CD8-positive, alpha-beta memory T cell (primary cell): ENCODE results near the gene FTH1. TPM values are rescaled to one million over a fixed set of nuclear protein-coding genes. Genes with fewer than 3 reads are reported as not detected.

ENCODE experiments used
- CTCF ChIA-PET: fragments of 350-600 bp; sonication (Branson Sonifier 250); formaldehyde crosslinking; loops from one replicate; lab custom pipeline; 2021; ENCODE audit warnings: antibody characterized with exemption; lab: Charles Lee
- POLR2A ChIA-PET: fragments of 350-600 bp; sonication (Branson Sonifier 250); formaldehyde crosslinking; loops from one replicate; lab custom pipeline; 2021; ENCODE audit warnings: antibody characterized with exemption; lab: Charles Lee
- DNase-seq, 5 donors: peaks; one replicate each; pipeline versions ENCODE4 v3.0.0 to v3.0.0-alpha.2; 2020 to 2022; ENCODE audit warnings: mixed read lengths in 1 of 5
- H3K27ac ChIP-seq: one replicate; pipeline ENCODE4 v1.7.0; 2013; ENCODE audit warnings: low read depth, mild to moderate bottlenecking, low read length, moderate library complexity
- H3K27me3 ChIP-seq: 2 replicates; pipeline ENCODE4 v1.7.0; 2013; ENCODE audit warnings: low read length, mild to moderate bottlenecking; ENCODE audit not compliant: insufficient read depth, poor library complexity, severe bottlenecking
- H3K36me3 ChIP-seq: 2 replicates; pipeline ENCODE4 v1.7.0; 2013; ENCODE audit warnings: mild to moderate bottlenecking, low read length, moderate library complexity; ENCODE audit not compliant: insufficient read depth
- H3K4me1 ChIP-seq: 2 replicates; pipeline ENCODE4 v1.7.0; 2013; ENCODE audit warnings: mild to moderate bottlenecking, low read length, moderate library complexity; ENCODE audit not compliant: insufficient read depth
- H3K4me3 ChIP-seq: 2 replicates; pipeline ENCODE4 v1.7.0; 2013; ENCODE audit warnings: mild to moderate bottlenecking, low read length
- H3K9me3 ChIP-seq: 2 replicates; pipeline ENCODE4 v1.7.0; 2013; ENCODE audit warnings: mild to moderate bottlenecking, low read length
- H3K27ac Mint-ChIP-seq, 8 donors: one replicate each; pipeline ENCODE4 v1.8.0; 2020 to 2021; ENCODE audit warnings: mixed read lengths in 8 of 8, mild to moderate bottlenecking in 6 of 8, inconsistent platforms in 3 of 8, moderate library complexity in 3 of 8
- H3K27me3 Mint-ChIP-seq, 2 donors: one replicate each; pipeline ENCODE4 v1.8.0; 2020 to 2021; ENCODE audit warnings: mixed read lengths in 2 of 2, mild to moderate bottlenecking in 1 of 2, moderate library complexity in 1 of 2
- H3K36me3 Mint-ChIP-seq, 3 donors: one replicate each; pipeline ENCODE4 v1.8.0; 2020 to 2021; ENCODE audit warnings: mixed read lengths in 3 of 3, inconsistent platforms in 1 of 3, mild to moderate bottlenecking in 1 of 3
- H3K4me1 Mint-ChIP-seq, 3 donors: one replicate each; pipeline ENCODE4 v1.8.0; 2020 to 2021; ENCODE audit warnings: mixed read lengths in 3 of 3, inconsistent platforms in 1 of 3, mild to moderate bottlenecking in 1 of 3
- H3K4me3 Mint-ChIP-seq, 7 donors: one replicate each; pipeline ENCODE4 v1.8.0; 2020 to 2021; ENCODE audit warnings: mixed read lengths in 7 of 7, mild to moderate bottlenecking in 6 of 7, moderate library complexity in 4 of 7, inconsistent platforms in 2 of 7
- H3K9me3 Mint-ChIP-seq, 5 donors: one replicate each; pipeline ENCODE4 v1.8.0; 2020 to 2022; ENCODE audit warnings: mixed read lengths in 5 of 5, mild to moderate bottlenecking in 3 of 5, moderate library complexity in 2 of 5, inconsistent platforms in 1 of 5
- polyA plus RNA-seq: library from polyadenylated mRNA; unstranded; fragments of 300-500 nt; fragmentation: Illumina TruSeq; gene quantifications from one replicate; pipeline ENCODE4 v1.2.3, GENCODE V29; 2021
- total RNA-seq, 2 experiments: library from RNA; stranded (reverse); gene quantifications; one replicate each; pipeline ENCODE4 v1.2.3, GENCODE V29; 2021

The FTH1 gene
- total and polyA plus RNA-seq, 3 experiments from 2014 or later: 490 to 2,741 (median 506) TPM

DNA sequence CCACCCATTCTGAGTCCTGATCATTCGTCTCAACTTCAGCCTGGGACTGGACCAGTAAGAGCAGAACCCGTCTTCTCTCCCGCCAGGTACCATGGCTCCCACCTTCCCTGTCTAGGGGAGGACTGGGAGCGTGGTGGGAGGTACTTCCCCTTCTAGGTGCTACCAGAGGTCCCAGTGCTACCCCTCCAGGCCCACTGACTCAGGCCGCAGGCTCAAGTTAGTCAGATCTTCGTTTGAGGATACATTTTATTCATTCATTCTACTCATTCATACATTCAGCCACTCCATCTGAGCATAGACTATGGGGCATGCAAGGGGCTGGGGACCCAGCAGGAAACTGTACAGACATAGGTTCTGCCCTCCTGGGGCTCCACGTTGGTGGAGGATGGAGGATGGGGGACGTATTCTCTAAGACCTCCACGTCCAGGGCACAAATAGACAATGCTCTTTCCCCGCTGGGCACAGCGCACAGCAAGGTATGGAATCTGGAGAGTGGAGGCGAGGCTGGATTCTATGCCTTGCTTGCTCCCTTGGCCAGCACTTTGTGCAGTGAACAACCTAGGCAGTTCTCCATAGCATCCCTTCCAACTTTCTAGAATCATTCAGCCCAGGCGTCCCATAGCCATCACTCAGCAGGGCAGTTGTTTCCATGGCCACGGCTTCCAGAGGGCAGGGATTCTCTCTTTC lies 49.0 kb downstream of the FTH1 start:
- peaks cover 13% of the 10 kb centered on the region for H3K27me3 ChIP-seq
- H3K9me3 ChIP-seq: no peaks in the 10 kb centered on the region
- CTCF ChIA-PET: interaction anchor here (1.6 kb wide), 1 partner anchor 189 kb away, joined by 4 read pairs; no protein-coding TSS in a partner anchor
- DNase-seq: no peak
- Mint-ChIP-seq H3K36me3 (no peaks in the 10 kb centered on the region), H3K4me3 (peak overlapping the region in 6 of 7 donors; percentile 64 to 86 (median 69)), H3K27ac (peak overlapping the region in 1 of 8 donors; percentile 79), H3K9me3 (no peaks in the 10 kb centered on the region), H3K4me1 (peaks cover 8 to 14% (median 8%) of the 10 kb centered on the region in 3 donors), H3K27me3 (peaks cover 44 to 67% of the 10 kb centered on the region in 2 donors)
- POLR2A ChIA-PET: no interaction called here
- no peaks in the 10 kb centered on the region for H3K4me1 ChIP-seq
- no peak overlapping the region for H3K4me3 ChIP-seq
- H3K27ac ChIP-seq: peak overlapping the region; percentile 43
- no peaks in the 10 kb centered on the region for H3K36me3 ChIP-seq

DNA sequence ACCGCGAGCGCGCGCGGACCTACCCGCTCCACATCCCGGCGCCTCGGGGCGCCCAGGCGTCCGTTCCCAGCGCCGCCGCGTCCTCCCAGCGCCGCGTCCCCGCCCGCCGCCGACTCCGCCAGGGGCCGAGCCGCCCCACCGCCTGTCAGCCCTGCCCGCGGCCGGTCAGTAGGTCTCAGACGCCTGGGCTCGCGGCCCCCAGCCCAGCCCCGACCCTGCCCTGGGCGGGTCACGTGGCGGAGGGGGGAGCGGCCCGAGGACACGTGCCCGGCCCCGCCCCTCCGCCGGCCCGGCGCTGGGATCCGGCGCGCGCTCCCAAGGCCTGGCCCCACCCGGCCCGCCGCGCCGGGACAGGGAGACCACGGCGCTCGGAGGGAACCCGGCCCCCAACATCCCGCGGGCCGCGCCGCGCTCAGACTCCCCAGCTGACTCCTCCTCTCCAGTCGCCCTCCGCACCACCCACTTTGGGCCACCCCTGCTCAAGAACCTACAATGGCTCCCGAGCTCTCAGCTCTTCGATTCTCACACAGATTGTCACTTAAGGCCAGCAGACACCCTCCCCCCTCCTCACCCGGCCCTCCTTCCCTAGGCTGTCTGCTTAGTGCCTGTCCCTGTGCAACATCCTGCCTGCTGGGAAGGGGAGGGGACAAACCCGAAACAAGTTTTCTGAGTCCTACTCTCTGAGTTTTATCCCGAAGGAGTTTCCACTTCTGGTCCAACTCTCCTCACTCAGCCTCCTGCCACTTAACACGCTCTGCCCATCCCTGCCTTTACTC lies 49.9 kb downstream of the FTH1 start, which contains the start of gene RAB3IL1:
RAB3IL1 (minus strand) TSS at position 233 of the 776 bp plus-strand sequence; CDS start at position 34, 199 bp downstream.
- peaks cover 44 to 65% of the 10 kb centered on the region in 2 donors for H3K27me3 Mint-ChIP-seq
- H3K27ac Mint-ChIP-seq: peak within 1 kb of the TSS in 2 of 8 donors; percentile 39 to 85
- no peaks in the 10 kb centered on the region for H3K36me3 Mint-ChIP-seq
- Histone ChIP-seq H3K4me1 (no peaks in the 10 kb centered on the region), H3K4me3 (no peak within 1 kb of the TSS), H3K36me3 (no peaks in the 10 kb centered on the region), H3K27ac (peak within 1 kb of the TSS; percentile 31), H3K9me3 (no peaks in the 10 kb centered on the region), H3K27me3 (peaks cover 13% of the 10 kb centered on the region)
- no peak for DNase-seq
- ChIA-PET POLR2A (no interaction called here), CTCF (no interaction called here)
- peaks cover 8 to 14% (median 8%) of the 10 kb centered on the region in 3 donors for H3K4me1 Mint-ChIP-seq
- H3K4me3 Mint-ChIP-seq: peak within 1 kb of the TSS in 6 of 7 donors; percentile 64 to 86 (median 69)
- H3K9me3 Mint-ChIP-seq: no peaks in the 10 kb centered on the region

DNA sequence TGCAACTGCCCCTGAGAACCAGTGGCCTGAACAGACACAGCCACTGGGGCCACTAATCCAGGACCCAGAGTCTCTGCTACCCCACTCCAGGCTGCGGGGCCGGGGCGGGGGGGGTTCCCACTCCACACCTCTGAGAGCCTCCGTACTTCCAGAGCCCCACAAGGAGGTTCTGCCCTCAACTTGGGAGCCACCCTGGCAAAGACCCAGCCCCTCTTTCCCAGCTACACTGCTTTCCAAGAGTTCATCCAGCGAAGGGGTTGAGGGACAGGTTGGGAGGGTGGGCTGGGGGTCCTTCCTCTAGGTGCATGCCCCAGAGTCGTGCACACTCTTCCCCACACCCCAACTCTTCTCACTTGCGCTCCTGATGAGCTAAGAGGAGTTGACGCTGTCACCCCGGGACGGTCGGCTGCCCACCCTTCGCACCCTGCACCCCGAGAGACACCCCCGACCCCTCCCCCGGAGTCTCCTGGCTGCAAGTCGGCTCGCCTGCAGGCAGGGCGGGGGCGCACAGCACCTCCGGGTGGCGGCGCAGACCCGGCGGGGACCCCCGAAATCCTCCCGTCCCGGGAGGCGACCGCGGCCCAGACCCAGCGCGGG lies 50.6 kb downstream of the FTH1 start:
- Histone ChIP-seq H3K4me1 (no peaks in the 10 kb centered on the region), H3K4me3 (no peak overlapping the region), H3K27me3 (peaks cover 13% of the 10 kb centered on the region), H3K27ac (no peak overlapping the region), H3K36me3 (no peaks in the 10 kb centered on the region), H3K9me3 (no peaks in the 10 kb centered on the region)
- no peaks in the 10 kb centered on the region for H3K9me3 Mint-ChIP-seq
- peaks cover 44 to 68% of the 10 kb centered on the region in 2 donors for H3K27me3 Mint-ChIP-seq
- ChIA-PET CTCF (no interaction called here), POLR2A (no interaction called here)
- H3K27ac Mint-ChIP-seq: peak overlapping the region in 1 of 8 donors; percentile 85
- no peak for DNase-seq
- no peaks in the 10 kb centered on the region for H3K36me3 Mint-ChIP-seq
- peaks cover 8 to 14% (median 8%) of the 10 kb centered on the region in 3 donors for H3K4me1 Mint-ChIP-seq
- H3K4me3 Mint-ChIP-seq: peak overlapping the region in 4 of 7 donors; percentile 54 to 63 (median 57)

DNA sequence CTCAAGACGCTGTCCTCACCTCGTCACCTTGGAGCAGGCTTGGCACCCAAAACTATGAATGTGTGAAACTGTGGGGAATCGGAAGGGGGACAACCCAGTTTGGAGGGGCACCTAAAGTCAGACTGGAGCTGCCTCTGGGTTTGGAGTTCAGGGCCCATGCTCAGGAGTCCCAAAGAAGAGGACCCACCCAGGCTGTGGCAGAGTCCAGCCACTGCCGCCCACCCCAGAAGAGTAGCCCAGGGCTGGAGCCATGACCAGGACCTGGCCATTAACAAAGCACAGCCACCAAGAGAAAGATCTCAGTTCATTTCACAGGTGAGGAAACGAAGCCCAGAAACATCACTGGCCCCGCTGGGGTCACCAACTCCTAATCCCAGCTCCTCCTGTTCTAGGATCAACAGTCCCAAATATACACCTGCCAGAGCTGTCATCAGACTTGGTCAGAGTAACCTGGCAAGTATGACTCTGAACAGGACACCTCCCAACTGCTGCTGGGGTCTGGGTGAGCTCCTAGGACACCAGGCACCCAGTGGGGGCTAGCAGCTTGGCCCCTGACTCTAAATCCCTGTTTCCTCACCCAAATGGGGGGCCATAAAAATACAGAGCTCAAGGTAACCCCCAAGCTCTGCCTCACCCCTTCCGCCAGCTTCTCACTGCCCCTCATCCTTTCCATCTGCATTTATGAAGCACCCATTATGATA lies 52.8 kb downstream of the FTH1 start:
- Histone ChIP-seq H3K4me3 (no peak overlapping the region), H3K27me3 (peaks cover 13% of the 10 kb centered on the region), H3K4me1 (no peaks in the 10 kb centered on the region), H3K27ac (no peak overlapping the region), H3K9me3 (no peaks in the 10 kb centered on the region), H3K36me3 (no peaks in the 10 kb centered on the region)
- Mint-ChIP-seq H3K27ac (peak overlapping the region in 1 of 8 donors; percentile 55), H3K4me3 (no peak overlapping the region), H3K4me1 (peaks cover 8 to 14% (median 8%) of the 10 kb centered on the region in 3 donors), H3K9me3 (no peaks in the 10 kb centered on the region), H3K27me3 (peaks cover 35 to 50% of the 10 kb centered on the region in 2 donors), H3K36me3 (no peaks in the 10 kb centered on the region)
- CTCF ChIA-PET: interaction anchor here (1.3 to 1.5 kb wide), 2 partner anchors 15 to 167 kb away, joined by 3 to 12 read pairs; no protein-coding TSS in a partner anchor
- no peak for DNase-seq
- POLR2A ChIA-PET: no interaction called here

Other genes starting within 250 kb of the FTH1 start
- under 1 TPM; 0.70 to 0.93 TPM for gene MYRF, start 215.0 kb downstream of the FTH1 start, total RNA-seq
- 0.63 TPM for gene MYRF, start 215.0 kb downstream of the FTH1 start, polyA plus RNA-seq
- 100 to 1,000 TPM; 148 to 152 TPM for gene TMEM258, start 175.0 kb downstream of the FTH1 start, total RNA-seq
- gene TMEM258, start 175.0 kb downstream of the FTH1 start, polyA plus RNA-seq: 258 TPM
- gene FEN1, start 174.7 kb downstream of the FTH1 start, total RNA-seq: 100 to 1,000 TPM; 112 to 121 TPM
- 15.4 TPM for gene FEN1, start 174.7 kb downstream of the FTH1 start, polyA plus RNA-seq
- gene FADS1, start 150.6 kb downstream of the FTH1 start, total RNA-seq: 1 to 10 TPM; 6.3 TPM
- gene FADS1, start 150.6 kb downstream of the FTH1 start, polyA plus RNA-seq: 1.4 TPM
- gene FADS2, start 139.3 kb downstream of the FTH1 start, total RNA-seq: 1 to 10 TPM; 7.2 to 10.0 TPM
- gene FADS2, start 139.3 kb downstream of the FTH1 start, polyA plus RNA-seq: 0.98 TPM
- 1 to 10 TPM; 5.8 to 7.7 TPM for gene FADS3, start 76.1 kb downstream of the FTH1 start, total RNA-seq
- gene FADS3, start 76.1 kb downstream of the FTH1 start, polyA plus RNA-seq: 2.6 TPM
- gene RAB3IL1, start 50.1 kb downstream of the FTH1 start, total RNA-seq: under 1 TPM; 0.28 to 0.53 TPM
- gene RAB3IL1, start 50.1 kb downstream of the FTH1 start, polyA plus RNA-seq: not detected
- under 1 TPM in 1 of 2 experiments, not detected in 1; 0.09 TPM for gene BEST1, start 17.3 kb downstream of the FTH1 start, total RNA-seq
- 1.5 TPM for gene BEST1, start 17.3 kb downstream of the FTH1 start, polyA plus RNA-seq
- 10 to 100 TPM; 65.5 to 69.5 TPM for gene INCENP, start 156.4 kb upstream of the FTH1 start, total RNA-seq
- 3.1 TPM for gene INCENP, start 156.4 kb upstream of the FTH1 start, polyA plus RNA-seq
- not detected for gene SCGB1D1, start 222.6 kb upstream of the FTH1 start, total RNA-seq
- not detected for gene SCGB1D1, start 222.6 kb upstream of the FTH1 start, polyA plus RNA-seq
- not detected for gene SCGB2A1, start 241.0 kb upstream of the FTH1 start, total RNA-seq
- gene SCGB2A1, start 241.0 kb upstream of the FTH1 start, polyA plus RNA-seq: not detected